ENCODE measurements around the gene VPS54.
"Not testable (repeated sequence)": the region's sequence is repeated elsewhere in the genome, so short reads cannot be mapped to it uniquely, and the experiment has no call there.

VPS54 gene

GRCh38 chr2:63866009-63866709 lies 153.1 kb downstream of the VPS54 start:
- no peak for DNase-seq

GRCh38 chr2:63865159-63865799 lies 153.9 kb downstream of the VPS54 start:
- no peak for DNase-seq

DNA sequence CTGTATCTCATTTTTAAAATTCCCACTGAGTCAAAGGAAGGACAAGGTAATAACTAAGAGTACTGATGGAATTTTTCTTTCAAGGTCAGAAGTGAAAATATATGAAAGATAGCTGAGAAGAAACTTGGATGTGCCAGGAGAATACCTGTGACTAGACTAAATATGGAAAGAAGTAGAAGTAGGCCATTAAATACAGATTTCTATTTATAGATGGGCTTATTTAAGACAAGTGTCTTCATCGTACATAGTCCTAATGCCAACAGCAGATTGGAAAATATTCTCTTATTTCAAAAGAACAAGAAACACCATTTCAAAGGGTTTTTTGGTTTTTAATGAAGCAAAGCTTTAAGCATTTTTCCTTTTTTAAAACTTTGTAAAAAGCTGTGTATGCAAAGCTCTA lies 155.5 kb downstream of the VPS54 start:
- DNase-seq = no peak

GRCh38 chr2:63862806-63863205 lies 156.4 kb downstream of the VPS54 start:
- DNase-seq = no peak

- no peak for DNase-seq
These were observed 157.9 kb downstream of the VPS54 start for GRCh38 chr2:63861220-63861822.

DNA sequence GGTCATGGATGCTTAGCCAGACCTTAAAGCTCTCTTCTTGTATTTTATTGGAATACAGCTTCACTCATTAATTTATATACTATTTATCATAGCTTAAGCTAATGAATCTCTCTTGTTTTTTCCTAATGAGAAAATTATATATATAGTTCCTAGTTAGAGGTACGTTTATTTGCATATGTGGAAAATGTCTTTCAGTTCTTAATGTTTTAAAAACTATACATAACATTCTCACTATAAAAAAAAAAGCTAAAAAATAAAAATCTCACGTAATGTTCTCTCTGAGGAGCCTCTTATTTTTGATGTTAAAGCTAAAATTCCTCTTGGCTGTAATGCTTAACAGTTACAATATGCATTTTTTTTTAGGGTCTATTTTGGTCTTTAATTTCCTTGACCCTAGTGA lies 160.9 kb downstream of the VPS54 start:
- DNase-seq = no peak

DNA sequence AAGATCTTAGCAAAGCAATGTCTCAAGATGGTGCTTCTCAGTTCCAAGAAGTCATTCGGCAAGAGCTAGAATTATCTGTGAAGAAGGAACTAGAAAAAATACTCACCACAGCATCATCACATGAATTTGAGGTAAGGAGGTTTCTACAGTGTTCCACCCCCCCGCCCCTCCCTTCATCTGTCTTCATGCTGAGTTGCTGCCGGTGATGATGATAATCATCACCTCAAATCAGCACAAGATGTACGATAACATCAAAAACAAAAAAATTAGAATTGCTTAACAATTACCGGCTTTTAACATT lies 163.0 kb downstream of the VPS54 start:
- DNase-seq = peak; percentile 16

- DNase-seq = no peak
These were observed 163.6 kb downstream of the VPS54 start for GRCh38 chr2:63855418-63856302.

GRCh38 chr2:63853527-63854310 lies 165.5 kb downstream of the VPS54 start:
- DNase-seq = no peak

DNA sequence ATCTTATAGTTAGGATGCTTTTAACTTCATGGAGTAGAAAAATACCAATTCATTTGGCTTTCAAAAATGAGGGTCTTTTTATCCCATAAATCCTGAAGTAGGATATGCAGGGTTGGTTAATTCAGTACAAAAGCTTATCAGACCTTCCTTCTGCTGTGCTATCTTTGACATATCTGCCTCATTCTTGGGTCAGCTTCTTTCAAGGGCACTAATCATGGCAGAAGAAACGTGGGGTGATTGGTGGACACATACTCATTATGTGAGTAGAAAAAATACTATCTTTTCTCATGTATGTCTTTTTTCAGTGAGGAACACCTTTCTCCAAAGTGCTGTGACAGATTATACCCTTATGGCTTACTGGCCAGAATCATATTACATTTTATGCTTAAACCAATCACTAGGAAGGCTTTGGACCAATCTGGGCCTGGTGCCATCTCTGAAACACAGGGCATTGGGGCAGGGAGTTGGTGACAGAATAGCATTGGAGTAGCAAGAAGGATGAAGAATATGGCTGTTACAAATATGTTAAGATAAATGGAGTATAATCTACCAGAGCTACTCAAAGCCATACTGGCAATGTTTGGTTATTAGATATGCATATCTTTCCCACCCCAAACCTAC lies 167.4 kb downstream of the VPS54 start:
- no peak for DNase-seq

DNA sequence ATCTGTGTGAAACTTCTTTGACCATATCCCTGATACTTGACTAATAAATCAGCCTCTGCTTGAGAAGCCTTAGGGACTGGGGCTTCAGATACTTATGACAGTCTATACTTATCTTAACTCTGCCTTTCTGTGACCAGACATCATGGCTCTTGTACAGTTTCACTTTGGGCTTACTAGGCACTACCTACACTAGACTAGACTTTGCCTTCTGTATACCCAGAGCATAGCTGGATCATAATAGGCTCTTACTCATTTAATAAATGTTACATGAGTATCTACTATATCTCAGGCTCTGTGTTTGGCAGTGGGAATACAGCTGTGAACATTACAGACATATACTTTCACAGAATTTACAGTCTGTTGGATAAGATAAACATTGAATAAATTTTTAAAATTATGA lies 168.6 kb downstream of the VPS54 start:
- no peak for DNase-seq

DNA sequence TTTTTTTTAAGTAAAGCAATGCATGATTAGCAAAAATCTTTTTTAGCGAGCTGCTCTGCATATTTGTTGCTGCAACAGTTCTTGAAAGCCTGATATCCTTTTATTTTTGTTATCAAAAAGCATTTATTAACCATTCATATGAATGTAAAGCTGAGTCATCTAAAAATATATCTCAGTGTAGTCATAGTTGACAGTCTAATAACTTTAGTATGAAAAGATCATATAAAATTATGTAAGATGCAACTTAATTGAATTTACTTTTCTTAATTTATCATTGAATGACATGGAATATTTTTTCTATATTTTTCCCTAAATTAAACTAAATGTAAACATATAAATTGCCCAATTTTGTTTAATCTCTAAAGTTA lies 169.0 kb downstream of the VPS54 start:
- no peak for DNase-seq

GRCh38 chr2:63849381-63850203 lies 169.6 kb downstream of the VPS54 start:
- no peak for DNase-seq

GRCh38 chr2:63847571-63847970 lies 171.7 kb downstream of the VPS54 start:
- not testable (repeated sequence) for DNase-seq

- DNase-seq = no peak
These were observed 172.7 kb downstream of the VPS54 start for GRCh38 chr2:63846487-63846886.

- no peak for DNase-seq
These were observed 173.4 kb downstream of the VPS54 start for GRCh38 chr2:63845866-63846265.

DNA sequence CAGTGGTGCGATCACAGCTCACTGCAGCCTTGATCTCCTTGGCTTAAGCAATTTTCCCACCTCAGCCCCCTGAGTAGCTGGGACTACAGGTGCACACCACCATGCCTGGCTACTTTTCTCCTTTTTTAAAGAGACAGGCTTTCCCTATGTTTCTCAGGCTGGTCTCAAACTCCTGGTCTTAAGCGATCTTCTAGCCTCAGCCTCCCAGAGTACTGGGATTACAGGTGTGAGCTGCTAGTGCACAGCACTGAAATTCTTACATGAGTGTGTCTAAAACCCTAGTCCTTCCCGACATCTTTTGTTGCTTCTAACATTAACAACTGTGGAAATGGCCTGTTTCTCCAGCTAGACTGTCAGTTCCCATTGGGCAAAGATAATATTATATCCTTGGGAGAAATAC lies 174.6 kb downstream of the VPS54 start:
- no peak for DNase-seq

- no peak for DNase-seq
These were observed 175.4 kb downstream of the VPS54 start for GRCh38 chr2:63843791-63844190.

GRCh38 chr2:63843093-63843492 lies 176.1 kb downstream of the VPS54 start:
- no peak for DNase-seq

GRCh38 chr2:63842149-63843061 lies 176.8 kb downstream of the VPS54 start:
- no peak for DNase-seq

Measured in NK-92 treated with Interleukin-12 subunit alpha and Interleukin-12 subunit beta, amount 100 ng/mL, for 24 hours (cell line).